NCI-H345 (cell line): Measurements from ENCODE around the gene EXOSC5.
A peak's percentile ranks its signal among the peaks of the same experiment; 100 is the strongest.
"Not testable (repeated sequence)": the region's sequence is repeated elsewhere in the genome, so short reads cannot be mapped to it uniquely, and the experiment has no call there.

Source experiments
- DNase-seq: peaks from one replicate; lab custom pipeline; 2025; lab: John Stamatoyannopoulos, UW

Gene EXOSC5

DNA sequence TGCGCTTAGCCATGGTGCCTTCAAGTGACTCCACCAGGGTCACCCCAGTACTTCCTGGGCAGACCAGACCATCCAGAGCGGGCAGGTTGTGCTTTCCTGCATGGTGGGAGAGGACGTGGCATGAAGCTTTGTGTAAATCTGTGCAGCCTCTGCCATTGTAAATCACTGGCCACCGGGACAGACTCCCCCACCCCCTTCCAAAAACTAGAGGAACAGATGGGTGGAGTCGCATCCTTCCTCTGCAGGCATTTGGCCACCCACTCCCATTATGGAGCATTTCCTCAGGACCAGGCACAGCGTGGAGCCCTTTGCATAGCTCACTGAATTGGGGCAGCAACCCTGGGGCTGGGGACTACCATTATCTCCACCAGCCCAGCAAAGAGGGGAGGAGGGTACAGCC is 8.6 kb upstream of the EXOSC5 start:
- no peak for DNase-seq

DNA sequence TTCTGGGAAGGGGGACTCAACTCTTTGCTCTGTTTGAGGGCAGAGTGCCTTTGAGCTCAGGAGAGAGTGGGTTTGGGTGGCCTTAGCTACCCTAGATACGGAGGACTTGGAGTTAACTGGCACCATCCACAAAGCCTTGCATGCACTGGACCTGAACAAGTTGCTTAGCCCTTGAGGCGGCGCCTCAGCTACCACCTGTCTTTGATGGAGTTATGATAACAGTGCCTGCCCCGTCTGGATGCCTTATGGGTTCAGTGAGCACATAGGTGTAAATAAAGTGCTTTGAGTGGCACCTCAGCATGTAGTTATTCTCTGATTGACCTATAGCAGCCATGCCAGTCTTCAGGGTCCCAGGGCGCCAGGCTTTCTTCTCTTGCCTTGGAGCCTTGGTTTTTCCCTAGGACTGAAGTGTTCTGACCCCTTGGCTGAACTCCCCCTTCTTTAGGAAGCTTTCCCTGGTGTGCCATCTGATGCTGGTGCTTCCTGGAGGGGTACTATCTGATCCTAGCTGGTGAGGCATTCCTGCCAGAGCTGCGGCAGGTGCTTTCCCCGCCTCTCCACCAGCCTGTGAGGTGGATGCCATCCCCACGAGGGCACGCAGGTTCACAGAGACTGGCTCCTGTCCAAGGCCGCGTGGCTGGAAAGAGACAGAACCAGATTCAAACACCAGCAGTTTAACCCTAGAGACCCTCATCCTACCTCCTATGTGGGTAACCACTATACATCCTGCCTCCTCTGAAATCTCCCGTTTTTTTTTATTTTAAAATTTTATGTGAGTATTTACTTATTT is 6.2 kb upstream of the EXOSC5 start:
- DNase-seq, result no peak

DNA sequence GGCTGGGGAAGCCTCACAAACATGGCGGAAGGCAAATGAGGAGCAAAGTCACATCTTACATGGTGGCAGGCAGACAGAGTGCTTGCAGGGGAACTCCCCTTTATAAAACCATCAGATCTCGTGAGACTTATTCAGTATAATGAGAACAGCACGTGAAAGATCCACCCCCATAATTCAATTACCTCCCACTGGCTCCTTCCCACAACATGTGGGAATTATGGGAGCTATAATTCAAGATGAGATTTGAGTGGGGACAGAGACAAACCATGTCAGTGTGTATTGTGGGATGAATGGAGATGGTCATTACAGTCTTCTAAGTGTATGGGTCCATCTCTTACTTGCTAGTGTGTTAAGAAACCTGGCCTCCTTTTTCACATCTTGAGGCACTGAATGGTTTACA is 4.9 kb upstream of the EXOSC5 start:
- DNase-seq, result no peak

DNA sequence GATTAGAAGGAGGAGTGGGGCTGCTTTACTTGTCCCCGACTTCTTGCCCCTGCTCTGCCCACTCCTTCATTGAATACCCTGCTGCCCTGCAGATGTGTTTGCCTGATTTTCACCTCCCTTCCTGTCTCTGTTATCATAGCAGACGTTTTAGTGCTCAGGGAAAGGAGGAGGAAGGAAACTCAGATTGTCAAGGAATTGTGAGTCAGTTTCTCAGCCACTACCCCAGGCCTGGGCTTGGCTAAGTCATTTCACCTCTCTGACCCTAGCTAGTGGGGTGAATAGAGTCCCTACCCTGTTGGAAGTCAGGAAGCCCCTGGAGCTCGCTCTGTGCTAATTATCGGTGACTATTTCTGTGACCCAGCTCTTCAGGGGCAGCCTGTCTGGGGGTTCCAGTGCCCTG is 4.3 kb upstream of the EXOSC5 start:
- DNase-seq, result no peak

- no peak for DNase-seq
Measured at GRCh38 chr19:41399525-41399924, 2.4 kb upstream of the EXOSC5 start.

- no peak for DNase-seq
Measured at GRCh38 chr19:41399091-41399490, 1.9 kb upstream of the EXOSC5 start.

GRCh38 chr19:41398598-41398997 is 1.4 kb upstream of the EXOSC5 start:
- no peak for DNase-seq

- DNase-seq, result no peak
Measured at GRCh38 chr19:41398050-41398418, 875 bp upstream of the EXOSC5 start.

DNA sequence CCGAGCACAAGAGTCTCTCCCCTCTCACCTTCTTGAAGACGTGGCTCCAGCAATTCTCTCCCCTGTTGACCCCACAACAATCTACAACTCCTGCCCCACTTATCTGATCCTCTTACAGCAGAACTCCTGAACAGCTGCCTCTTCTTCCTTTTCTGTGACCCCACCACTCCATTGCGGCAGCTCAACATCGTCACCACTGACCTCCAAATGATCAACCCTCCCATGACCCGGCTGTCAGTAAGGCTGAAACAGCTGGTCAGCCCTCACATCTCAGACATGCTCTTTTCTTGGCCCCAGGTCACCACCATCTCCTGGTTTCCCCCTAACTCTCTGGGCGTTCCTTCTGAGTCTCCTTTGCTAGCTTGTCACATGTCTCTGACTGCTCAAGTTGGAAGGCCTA is 1.8 kb downstream of the EXOSC5 start:
- no peak for DNase-seq

- no peak for DNase-seq
Measured at GRCh38 chr19:41392775-41393174, 4.4 kb downstream of the EXOSC5 start.

- DNase-seq, result no peak
Measured at GRCh38 chr19:41391618-41392017, 5.5 kb downstream of the EXOSC5 start.

DNA sequence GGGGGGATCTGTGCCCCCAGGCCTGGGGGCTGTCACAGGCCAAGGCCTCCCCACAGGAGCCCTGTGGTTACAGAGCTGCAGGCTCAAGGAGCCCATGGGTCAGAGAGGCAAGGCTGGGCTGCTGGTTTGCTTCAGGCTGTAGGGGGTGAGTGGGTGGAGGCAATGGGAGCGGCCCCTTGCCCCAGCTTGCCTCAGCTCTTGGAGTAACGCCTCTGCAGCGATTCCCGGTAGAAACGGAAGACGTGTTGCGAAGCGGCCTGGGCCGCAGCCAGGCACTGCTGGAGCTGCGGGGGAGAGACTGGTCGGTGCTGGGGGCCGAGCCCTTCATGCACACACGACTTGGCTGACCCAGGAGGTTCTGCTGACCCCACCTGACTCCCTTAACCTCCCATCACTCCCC is 10.7 kb downstream of the EXOSC5 start:
- DNase-seq, result no peak

DNA sequence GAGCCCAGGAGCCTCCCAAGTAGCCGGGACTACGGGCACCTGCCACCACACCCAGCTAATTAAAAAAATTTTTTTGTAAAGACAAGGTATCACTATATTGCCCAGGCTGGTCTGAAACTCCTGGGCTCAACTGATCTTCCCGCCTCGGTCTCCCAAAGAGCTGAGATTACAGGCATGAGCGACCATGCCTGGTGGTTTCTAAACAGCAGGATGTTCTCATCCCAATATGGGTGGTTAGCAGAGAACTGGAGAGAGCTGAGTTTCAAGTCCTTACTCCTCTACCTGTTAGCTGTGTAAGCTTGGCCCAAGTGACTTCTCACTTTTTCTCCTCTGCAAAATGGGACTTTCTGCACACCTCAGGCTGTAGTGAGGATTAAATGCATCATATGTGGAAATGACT is 12.8 kb downstream of the EXOSC5 start:
- DNase-seq, result no peak

GRCh38 chr19:41381536-41381935 is 15.6 kb downstream of the EXOSC5 start:
- not testable (repeated sequence) for DNase-seq

DNA sequence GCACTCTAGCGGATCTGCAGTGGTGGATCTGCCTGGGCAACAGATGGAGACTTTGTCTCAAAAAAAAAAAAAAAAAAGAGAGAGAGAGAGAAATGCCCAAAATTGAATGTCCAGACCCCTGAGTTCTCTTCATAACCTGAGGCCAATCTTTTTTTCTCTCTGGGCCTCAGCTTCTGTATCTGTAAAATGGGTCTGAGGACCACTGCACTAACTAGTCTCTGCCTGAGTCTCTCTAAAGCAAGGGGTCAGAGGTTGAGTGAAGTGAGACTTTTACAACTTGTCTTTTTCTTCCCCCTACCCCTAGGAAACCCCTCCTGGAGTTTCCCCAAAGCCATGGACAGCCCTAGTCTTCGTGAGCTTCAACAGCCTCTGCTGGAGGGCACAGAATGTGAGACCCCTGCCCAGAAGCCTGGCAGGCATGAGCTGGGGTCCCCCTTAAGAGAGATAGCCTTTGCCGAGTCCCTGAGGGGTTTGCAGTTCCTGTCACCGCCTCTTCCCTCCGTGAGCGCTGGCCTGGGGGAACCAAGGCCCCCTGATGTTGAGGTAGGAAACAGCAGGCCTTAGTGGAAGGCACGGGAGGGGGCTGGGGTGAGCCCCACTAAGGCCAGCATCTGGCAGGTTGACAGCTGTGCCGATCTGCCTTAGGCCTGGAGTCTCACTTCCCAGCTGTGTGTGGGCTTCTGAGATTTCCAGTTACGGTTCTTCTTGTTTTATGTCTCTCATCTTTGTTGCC is 19.0 kb downstream of the EXOSC5 start:
- no peak for DNase-seq

DNA sequence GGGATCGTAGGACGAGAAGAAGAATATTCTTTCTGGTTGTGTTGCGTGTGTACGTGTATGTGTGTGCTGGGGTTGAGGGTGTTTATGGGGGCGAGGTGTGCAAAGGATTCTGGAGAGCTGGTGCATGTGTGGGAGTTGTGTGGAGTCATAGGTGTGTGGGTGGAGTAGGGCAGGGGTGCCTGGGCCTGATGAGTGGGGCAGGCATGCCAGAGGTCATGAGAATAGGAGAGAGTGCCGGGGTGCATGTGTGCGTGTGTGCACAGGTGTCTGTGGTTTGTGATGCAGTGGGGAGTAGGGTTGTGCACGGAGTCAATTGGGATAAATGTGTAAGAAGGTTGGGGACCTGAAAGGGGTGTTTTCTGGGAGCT is 20.2 kb downstream of the EXOSC5 start:
- no peak for DNase-seq

GRCh38 chr19:41376241-41376997 is 20.7 kb downstream of the EXOSC5 start, which contains the start of gene TMEM91:
Gene TMEM91, plus strand, starts transcription at chr19:41376533. Its CDS starts 1,777 bp downstream, at chr19:41378310.
- peak; percentile 4 for DNase-seq

DNA sequence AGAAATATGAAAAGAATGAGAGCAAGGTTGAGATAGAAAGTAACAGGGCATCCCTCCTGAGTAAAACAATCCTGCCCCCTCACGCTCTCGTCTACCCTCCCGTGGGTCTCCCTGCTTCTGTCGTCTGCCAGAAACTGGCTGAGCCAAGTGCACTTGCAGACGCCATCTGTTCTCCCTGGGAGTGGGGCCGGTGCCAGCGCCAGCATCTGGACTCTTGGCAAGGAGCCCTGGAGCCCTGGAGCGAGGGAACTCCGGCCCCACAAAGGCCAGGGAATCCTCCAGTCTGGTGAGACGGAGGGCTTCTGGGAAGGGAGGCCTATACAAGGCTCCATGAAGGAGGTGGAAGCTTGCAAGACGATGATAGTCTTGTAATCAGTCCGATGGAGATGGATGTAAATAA is 23.2 kb downstream of the EXOSC5 start:
- peak; percentile 80 for DNase-seq

GRCh38 chr19:41372501-41372900 is 24.7 kb downstream of the EXOSC5 start:
- DNase-seq, result no peak

DNA sequence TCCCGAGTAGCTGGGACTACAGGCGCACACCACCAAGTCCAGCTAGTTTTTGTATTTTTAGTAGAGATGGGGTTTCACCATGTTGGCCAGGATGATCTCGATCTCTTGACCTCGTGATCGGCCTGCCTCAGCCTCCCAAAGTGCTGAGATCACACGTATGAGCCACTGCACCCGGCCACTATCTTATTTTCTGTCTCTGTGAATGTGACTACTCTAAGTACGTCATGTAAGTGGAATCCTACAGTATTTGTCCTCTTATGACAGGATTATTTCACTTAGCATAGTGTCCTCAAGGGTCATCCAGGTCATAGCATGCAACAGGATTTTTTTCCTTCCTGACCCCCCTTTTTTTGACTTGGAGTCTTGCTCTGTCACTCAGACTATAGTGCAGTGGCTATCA is 25.6 kb downstream of the EXOSC5 start:
- no peak for DNase-seq

DNA sequence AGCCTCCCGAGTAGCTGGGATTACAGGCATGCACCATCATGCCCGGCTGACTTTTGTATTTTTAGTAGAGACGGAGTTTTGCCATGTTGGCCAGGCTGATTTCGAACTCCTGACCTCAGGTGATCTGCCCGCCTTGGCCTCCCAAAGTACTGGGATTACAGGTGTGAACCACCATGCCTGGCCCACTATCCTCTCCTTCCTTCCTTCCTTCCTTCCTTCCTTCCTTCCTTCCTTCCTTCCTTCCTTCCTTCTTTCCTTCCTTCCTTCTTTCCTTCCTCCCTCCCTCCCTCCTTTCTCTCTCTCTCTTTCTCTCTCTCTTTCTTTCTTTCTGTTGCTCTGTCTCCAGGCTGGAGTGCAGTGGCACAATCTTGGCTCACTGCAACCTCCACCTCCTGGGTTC is 26.0 kb downstream of the EXOSC5 start:
- DNase-seq, result not testable (repeated sequence)

DNA sequence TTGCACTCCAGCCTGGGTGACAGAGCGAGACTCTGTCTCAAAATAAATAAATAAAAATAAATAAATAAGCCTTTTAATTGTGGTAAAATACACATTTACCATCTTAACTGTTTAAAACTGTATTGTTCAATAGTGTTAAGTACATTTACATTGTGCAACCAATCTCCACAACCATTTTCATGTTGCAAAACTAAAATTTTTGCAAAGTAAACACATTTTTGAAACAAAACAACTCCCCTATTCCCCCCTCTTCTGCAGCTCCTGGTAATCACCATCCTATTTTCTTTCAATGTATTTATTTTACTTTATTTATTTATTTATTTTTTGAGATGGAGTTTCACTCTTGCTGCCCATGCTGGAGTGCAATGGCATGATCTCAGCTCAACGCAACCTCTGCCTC is 27.4 kb downstream of the EXOSC5 start:
- no peak for DNase-seq

DNA sequence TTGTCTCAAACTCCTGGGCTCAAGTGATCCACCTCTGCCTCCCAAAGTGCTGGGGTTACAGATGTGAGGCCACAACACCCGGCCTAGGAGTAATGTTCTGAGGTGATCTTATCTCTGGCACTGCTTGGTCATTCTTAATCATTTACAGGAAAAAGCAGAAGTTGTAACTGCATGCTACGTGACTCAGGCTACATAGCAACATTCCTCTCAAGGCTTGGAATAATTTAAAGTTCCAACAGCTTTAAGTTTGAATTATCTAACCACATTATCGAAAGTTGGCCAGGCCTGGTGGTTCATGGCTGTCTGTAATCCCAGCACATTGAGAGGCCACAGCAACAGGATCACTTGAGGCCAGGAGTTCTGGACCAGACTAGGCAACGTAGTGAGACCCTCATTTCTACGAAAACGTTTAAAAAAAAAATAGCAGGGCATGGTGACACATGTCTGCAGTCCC is 29.3 kb downstream of the EXOSC5 start:
- no peak for DNase-seq
